HG02884 (cell line): ENCODE results near the gene EXTL2.
"Not testable (repeated sequence)": the region's sequence is repeated elsewhere in the genome, so short reads cannot be mapped to it uniquely, and the experiment has no call there.

Experiments used
- ATAC-seq: cut with Tn5 transposase; IDR thresholded peaks from one replicate; pipeline ENCODE4 v1.9.1; 2021; ENCODE audit warnings: mild to moderate bottlenecking, moderate library complexity; ENCODE audit not compliant: unreplicated experiment

The EXTL2 gene

GRCh38 chr1:100861379-100861778 is 33.3 kb downstream of the EXTL2 start:
- ATAC-seq: no peak

- no peak for ATAC-seq
Observed at GRCh38 chr1:100860397-100860991, 34.1 kb downstream of the EXTL2 start.

DNA sequence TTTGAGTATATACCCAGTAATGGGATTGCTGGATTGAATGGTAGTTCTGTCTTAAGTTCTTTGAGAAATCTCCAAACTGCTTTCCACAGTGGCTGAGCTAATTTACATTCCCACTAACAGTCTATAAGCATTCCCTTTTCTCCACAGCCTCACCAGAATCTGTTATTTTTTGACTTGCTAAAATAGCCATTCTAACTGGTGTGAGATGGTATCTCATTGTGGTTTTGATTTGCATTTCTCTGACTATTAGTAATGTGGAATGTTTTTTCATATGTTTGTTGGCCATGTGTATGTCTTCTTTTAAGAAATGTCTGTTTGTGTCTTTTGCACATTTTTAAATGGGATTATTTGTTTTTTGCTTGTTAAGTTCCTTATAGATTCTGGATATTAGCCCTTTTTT is 39.5 kb downstream of the EXTL2 start:
- ATAC-seq: not testable (repeated sequence)

DNA sequence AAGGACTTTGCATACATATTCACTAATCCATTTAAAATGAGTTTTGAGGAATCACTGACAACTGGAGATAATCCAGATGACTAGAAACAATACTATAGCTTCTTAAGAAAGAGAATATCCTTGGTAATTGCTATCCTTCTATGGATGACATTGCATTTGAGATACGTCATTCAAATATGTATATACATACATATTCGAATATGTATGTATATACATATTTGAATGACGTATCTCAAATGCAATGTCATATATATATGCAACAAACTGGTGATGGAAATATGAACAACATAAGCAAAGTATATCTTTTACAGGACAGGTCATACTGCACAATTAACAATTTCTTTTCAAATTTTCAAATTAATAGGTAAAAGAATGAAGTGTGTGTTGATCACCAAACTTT is 41.7 kb downstream of the EXTL2 start:
- ATAC-seq: no peak

GRCh38 chr1:100851726-100852125 is 42.9 kb downstream of the EXTL2 start:
- ATAC-seq: no peak

DNA sequence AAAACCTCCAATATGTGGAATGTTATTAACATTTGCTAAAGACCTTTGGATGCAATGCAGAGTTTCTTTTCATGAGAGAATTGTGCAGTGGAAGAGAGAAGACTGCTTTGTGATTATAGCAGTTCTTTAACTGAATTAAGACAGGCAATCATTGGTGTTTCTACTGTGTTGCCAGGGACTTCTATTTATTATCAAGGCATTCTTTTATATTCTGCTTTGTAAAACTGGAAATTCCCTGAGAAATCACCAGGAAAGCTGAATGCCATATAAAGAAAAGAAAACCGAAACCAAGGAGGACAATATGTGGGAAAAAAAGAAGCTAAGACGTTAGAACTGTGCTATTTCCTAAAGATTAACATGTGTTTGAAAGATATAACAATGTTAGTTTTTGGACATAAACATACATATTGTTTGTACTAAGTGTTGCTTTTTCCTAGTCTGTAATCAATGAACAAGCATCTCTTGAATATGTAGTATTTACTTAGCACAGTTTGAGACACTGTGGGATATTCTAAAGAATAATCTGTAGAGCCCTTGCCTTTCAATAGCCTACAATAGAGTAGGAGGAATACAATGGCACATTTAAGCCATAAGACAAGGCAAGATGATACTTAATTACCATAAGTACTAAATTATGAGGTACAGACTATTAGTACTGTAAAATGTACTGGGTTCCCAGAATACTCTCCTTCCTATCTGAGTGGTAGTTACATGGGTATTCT is 47.1 kb downstream of the EXTL2 start:
- no peak for ATAC-seq

DNA sequence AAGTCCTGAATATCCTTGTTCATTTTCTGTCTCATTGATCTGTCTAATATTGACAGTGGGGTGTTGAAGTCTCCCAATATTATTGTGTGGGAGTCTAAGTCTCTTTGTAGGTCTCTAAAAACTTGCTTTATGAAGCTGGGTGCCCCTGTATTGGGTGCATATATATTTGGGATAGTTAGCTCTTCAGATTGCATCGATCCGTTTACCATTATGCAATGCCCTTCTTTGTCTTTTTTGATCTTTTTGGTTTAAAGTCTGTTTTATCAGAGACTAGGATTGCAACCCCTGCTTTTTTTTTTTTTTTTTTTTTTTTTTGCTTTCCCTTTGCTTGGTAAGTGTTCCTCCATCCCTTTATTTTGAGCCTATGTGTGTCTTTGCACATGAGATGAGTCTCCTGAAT is 51.5 kb downstream of the EXTL2 start:
- not testable (repeated sequence) for ATAC-seq

DNA sequence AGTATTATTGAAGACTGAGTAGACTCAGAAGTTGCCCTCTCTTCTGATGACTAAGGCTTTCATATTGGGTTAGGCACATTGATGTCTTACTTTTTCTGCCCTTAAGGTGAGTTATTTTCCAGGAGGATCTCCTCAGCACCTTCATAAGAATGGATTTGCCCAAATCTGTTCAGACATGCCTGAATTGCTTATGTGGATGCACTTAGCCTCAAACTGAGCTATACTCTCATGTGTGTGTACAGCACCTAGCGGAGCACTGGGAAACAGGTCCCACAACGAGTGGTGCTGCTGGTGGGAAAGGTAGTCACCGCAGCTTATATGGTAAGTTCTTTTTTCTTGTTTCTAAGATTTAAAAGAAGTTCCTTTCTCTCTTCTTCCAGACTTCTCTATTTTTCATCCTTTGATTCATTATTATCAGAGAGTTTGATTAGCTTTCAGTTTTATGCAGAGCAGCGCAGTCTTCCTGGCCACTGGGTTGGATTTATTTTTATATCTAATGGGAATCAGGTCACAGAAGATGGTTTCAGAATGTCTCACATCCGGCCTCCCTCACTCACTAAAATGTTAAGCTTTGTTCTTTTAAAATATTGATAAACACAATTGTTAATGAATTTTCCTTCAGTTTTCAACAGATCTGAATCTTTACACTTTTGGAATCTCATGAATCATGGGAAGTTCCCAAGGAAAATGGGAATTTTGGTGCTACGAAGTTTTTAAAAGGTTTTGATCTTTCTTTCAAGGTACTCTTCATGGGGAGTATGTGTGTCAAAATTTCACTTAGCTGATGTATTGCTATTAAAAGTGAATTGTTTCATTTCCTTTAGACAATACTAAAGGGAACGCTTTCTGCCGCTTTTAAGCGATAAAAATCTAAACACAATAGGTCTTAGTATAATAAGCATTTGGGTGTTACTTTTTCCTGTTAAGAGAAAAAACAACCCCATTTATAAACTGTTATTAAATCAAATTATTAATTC is 58.5 kb downstream of the EXTL2 start:
- ATAC-seq: no peak

DNA sequence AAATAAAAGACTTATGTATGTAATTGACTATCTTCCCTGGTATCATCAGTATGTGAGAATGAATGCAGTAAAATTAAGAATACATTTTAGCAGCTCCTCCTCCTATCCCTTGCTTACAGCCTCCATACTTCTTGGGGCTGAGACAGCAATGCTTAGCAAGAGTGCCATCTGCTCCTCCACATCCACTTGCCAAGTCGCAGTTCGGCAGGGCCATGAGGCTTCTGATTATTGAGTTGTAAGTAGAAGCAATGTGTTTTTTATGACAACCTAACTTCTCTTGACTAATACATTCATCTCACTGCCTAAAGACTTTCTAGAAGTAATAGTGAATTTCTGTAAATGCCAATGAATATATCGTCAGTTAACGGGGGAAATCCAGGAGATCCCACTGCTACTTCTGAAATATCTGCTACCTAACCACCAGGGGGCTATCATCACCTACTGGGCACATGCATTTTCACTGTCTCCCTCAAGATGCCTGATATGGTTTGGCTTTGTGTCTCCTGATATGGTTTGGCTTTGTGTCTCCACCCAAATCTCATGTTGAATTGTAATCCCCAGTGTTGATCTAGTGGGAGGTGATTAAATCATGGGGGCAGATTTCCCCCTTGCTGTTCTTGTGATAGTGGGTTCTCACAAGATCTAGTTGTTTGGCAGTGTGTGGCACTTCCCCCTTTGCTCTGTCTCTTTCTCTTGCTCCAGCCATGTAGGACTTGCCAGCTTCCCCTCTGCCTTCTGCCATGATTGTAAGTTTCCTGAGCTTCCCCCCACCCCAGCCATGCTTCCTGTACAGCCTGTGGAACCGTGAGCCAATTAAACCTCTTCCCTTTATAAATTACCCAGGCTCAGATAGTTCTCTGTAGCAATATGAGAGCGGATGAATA is 59.6 kb downstream of the EXTL2 start:
- peak; percentile 70 for ATAC-seq

DNA sequence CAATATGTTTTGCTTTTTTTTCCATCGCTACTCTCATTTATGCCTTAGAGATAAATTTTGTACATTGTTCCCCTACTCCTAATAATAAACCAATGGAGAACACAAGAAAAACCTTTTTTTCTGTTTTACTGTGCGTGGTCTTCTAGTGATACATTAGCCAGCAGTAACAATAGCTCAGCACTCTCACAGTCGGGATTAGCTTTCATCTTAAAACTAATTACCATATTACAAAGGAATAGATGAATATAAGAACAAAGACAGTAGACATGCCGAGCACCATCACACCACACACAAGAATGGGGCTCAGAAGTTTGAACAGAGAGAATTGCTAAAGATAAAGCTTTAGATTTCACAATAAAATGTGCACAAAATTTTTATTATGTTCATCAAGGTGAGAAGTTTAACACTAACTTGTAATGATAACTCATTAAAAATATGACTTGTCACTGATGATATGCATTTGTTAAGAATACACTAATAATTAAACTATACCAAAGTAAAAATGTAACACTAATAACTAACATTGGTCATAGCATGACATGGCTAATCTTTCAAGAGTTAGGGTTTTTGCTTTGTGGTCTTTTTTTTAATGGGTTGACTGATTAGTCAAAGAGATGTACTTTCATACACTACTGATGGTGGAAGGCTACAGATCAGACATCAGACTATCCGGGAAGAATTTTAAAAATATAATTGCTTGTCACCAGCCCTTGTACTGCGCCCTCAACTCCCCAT is 61.8 kb downstream of the EXTL2 start:
- no peak for ATAC-seq

DNA sequence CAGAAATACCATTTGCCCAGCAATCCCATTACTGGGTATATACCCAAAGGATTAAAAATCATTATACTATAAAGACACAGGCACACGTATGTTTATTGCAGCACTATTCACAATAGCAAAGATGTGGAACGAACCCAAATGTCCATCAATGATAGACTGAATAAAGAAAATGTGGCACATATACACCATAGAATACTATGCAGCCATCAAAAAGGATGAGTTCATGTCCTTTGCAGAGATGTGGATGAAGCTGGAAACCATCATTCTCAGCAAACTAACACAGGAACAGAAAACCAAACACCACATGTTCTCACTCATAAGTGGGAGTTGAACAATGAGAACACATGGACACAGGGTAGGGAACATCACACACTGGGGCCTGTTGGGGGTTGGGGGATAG is 69.0 kb downstream of the EXTL2 start:
- ATAC-seq: not testable (repeated sequence)
